Stimulated activated naive B cell treated with anti-CD40 and anti-IgM and Interleukin-4, amounts not matched to agents 10 μg/mL and 1 μg/mL and 100 μg/mL, for 72 hours (primary cell): ENCODE measurements around the gene PRRT4.

ENCODE experiments used
- ATAC-seq, 2 donors: fragments of 150-1000 bp; cut with Tn5 transposase; replicated peaks; 2 replicates each; pipeline ENCODE4 v1.10.0; 2021; ENCODE audit warnings: moderate library complexity in 1 of 2
- DNase-seq: peaks from one replicate; pipeline ENCODE4 v3.0.0; 2021
- H3K27ac Mint-ChIP-seq: one replicate; pipeline ENCODE4 v1.8.0; 2022; ENCODE audit warnings: mild to moderate bottlenecking, mixed read lengths
- H3K27me3 Mint-ChIP-seq, 2 donors: one replicate each; pipeline ENCODE4 v1.8.0; 2022; ENCODE audit warnings: mixed read lengths in 2 of 2
- H3K36me3 Mint-ChIP-seq, 2 donors: one replicate each; pipeline ENCODE4 v1.8.0; 2022; ENCODE audit warnings: mixed read lengths in 2 of 2, mild to moderate bottlenecking in 1 of 2
- H3K4me1 Mint-ChIP-seq, 2 donors: one replicate each; pipeline ENCODE4 v1.8.0; 2022; ENCODE audit warnings: mixed read lengths in 2 of 2, mild to moderate bottlenecking in 1 of 2
- H3K4me3 Mint-ChIP-seq, 2 donors: one replicate each; pipeline ENCODE4 v1.8.0; 2022; ENCODE audit warnings: mild to moderate bottlenecking in 2 of 2, mixed read lengths in 2 of 2, moderate library complexity in 1 of 2
- H3K9me3 Mint-ChIP-seq, 2 donors: one replicate each; pipeline ENCODE4 v1.8.0; 2022; ENCODE audit warnings: mixed read lengths in 2 of 2, mild to moderate bottlenecking in 1 of 2

PRRT4 gene

DNA sequence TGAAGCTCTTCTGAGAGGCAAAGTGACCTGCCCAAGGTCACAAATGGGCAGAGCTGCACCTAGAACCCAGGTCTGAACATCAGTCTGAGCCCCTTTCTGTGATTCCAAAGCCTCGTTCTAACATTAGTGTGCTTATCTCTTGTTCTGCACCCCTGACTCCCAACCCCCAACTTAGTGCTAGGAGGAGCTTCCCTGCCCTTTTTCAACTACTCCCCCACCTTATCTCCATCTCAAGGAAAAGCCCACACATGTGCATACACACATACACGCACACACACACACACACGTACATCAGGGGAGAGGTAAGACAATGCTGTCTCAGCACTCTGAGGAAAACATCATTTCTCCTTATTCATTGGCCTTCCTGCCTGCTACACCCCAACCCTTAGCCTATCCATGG is 8.3 kb downstream of the PRRT4 start:
- Mint-ChIP-seq H3K36me3 (no peaks in the 10 kb centered on the region), H3K27ac (no peak overlapping the region), H3K4me3 (no peak overlapping the region), H3K9me3 (no peaks in the 10 kb centered on the region), H3K4me1 (no peaks in the 10 kb centered on the region), H3K27me3 (peaks cover 40 to 63% of the 10 kb centered on the region in 2 donors)
- no peak for ATAC-seq
- DNase-seq: no peak

DNA sequence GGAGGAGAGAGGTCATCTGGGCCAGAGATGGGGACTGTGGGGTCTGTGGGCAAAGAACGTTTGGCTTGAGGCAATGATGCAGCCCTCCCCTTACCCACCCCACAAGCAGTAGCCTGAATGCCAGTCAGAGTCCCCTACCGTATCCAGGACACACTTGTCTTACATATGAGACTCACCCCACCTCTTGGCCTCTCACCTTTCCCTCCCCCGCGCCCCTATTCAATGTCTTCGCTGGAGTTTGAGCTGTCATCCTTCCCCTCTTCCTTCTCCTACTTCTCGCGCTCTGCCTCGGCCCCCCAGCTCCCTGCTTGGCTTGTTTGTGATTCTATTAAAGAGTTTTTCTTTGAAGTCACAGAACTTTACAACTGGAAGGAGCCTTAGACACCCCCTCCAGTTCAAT is 8.9 kb downstream of the PRRT4 start:
- Mint-ChIP-seq H3K36me3 (no peaks in the 10 kb centered on the region), H3K27me3 (peaks cover 41 to 68% of the 10 kb centered on the region in 2 donors), H3K4me3 (peak overlapping the region in 1 of 2 donors; percentile 51), H3K27ac (no peak overlapping the region), H3K9me3 (no peaks in the 10 kb centered on the region), H3K4me1 (no peaks in the 10 kb centered on the region)
- ATAC-seq (no peak), DNase-seq (no peak)

DNA sequence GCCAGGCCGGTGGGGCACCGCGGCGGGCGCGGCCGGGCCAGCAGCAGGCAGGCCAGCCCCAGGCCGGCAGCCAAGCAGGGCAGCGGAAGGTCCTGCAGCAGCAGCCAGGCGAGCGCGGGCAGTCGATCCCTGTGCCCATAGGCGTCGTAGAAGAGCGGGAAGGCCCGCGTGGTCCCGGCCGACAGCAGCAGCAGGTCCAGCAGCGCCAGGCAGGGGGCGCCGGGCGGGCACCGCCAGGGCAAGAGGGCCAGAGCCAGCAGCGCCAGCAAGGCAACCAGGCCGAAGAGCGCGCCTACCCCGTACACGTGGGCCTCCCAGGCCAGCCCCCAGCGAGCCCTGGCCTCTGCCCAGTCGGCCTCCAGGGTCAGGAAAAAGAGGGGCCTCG is 9.3 kb downstream of the PRRT4 start:
- no peaks in the 10 kb centered on the region for H3K4me1 Mint-ChIP-seq
- DNase-seq: no peak
- no peak overlapping the region for H3K27ac Mint-ChIP-seq
- peaks cover 45 to 68% of the 10 kb centered on the region in 2 donors for H3K27me3 Mint-ChIP-seq
- H3K4me3 Mint-ChIP-seq: no peak overlapping the region
- no peaks in the 10 kb centered on the region for H3K36me3 Mint-ChIP-seq
- no peaks in the 10 kb centered on the region for H3K9me3 Mint-ChIP-seq
- ATAC-seq: peak; percentile 47 to 53

DNA sequence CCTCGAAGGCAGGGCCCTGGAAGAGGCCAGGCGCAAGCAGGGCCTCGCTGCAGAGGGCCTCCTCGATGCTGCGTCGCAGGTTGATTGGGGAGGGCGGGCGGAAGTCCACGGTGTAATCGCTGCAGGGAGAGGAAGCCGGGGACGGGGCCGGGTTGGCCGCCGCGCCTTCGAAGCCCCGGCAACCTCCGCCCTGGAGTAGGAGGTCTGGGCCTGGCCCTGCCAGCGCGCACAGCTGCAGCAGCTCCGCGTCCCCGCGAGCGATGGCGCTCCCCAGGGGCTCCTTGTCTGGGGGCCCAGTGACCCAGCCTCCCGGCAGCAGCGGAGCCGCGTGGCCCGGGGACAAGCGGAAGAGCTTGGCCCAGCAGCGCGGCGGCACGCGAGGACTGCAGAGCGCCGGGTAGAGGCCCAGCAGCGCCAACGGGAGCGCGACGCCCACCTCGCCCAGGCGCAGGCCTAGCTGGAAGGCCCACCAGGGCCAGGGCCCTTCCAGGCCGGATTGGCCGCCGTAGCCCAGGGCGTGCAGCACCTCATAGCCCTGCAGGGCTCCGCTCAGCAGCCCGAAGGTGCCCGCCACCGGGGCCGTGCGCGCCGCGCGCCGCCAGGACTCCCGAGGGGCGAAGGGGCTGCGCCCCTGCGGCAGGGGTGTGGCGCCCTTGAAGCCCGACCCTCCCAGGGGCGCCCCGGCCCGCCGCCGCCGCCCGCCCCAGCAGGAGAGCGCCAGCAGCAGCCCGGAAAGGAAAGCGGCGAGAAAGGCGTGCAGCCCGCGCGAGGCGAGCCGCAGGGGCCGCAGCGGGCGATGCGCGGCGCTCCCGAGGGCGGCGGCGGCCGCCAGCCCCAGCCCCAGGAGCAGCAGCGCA is 10.0 kb downstream of the PRRT4 start:
- Mint-ChIP-seq H3K4me1 (no peaks in the 10 kb centered on the region), H3K4me3 (peak overlapping the region in 1 of 2 donors; percentile 42), H3K27me3 (peaks cover 45 to 67% of the 10 kb centered on the region in 2 donors), H3K9me3 (no peaks in the 10 kb centered on the region), H3K36me3 (no peaks in the 10 kb centered on the region), H3K27ac (no peak overlapping the region)
- DNase-seq (no peak), ATAC-seq (peak; percentile 50)

DNA sequence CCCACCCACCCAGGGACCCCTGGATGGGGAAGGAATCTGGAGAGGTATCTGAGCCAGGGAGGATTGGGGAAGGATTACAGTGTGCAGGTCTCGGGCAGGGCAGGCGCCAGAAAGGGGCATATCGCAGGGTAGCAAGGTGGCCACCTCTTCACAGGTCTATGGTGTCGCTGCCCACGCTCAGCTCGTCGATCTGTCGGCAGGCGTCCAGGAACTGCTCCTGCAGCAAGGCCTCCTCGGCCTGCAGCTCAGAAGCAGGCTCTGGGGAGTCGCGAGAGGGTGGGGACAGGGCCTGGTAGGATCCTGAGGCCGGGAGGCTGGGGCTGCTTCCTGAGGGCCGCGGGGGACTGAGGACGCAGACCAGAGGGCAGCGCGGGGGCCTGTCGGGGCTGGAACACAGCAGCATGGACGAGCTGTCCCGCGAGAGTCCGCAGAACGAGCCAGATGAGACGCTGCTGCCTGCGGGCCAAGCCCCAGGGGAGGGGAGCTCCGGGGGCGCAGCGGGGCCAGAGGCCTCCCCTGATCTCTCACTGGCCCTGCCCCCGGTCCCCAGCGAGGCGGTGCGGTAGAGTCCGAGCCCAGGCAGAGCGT is 10.7 kb downstream of the PRRT4 start:
- H3K9me3 Mint-ChIP-seq: no peaks in the 10 kb centered on the region
- H3K27ac Mint-ChIP-seq: no peak overlapping the region
- no peaks in the 10 kb centered on the region for H3K36me3 Mint-ChIP-seq
- ATAC-seq (no peak), DNase-seq (no peak)
- H3K4me1 Mint-ChIP-seq: no peaks in the 10 kb centered on the region
- peaks cover 43 to 66% of the 10 kb centered on the region in 2 donors for H3K27me3 Mint-ChIP-seq
- H3K4me3 Mint-ChIP-seq: peak overlapping the region in 1 of 2 donors; percentile 42

DNA sequence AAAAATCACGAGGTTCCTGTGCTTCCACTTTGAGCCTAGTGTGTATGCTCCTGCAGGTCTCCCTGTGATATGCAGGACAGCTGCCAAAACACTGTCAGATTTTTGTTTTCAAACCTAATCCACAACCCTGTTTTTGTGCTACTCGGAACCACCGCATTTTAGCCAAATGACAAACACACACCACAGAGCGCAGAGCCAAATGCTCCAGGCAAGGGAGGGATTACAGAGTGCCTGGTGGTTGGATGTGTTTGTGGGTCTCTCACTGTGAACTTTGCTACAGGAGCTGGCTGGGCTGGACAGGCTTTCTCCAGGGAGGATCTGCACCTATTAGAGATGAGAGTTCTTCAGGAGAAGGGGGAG is 12.0 kb downstream of the PRRT4 start:
- Mint-ChIP-seq H3K4me1 (no peaks in the 10 kb centered on the region), H3K9me3 (no peaks in the 10 kb centered on the region), H3K4me3 (no peak overlapping the region), H3K27ac (no peak overlapping the region), H3K36me3 (no peaks in the 10 kb centered on the region), H3K27me3 (peaks cover 40 to 58% of the 10 kb centered on the region in 2 donors)
- ATAC-seq (no peak), DNase-seq (no peak)

DNA sequence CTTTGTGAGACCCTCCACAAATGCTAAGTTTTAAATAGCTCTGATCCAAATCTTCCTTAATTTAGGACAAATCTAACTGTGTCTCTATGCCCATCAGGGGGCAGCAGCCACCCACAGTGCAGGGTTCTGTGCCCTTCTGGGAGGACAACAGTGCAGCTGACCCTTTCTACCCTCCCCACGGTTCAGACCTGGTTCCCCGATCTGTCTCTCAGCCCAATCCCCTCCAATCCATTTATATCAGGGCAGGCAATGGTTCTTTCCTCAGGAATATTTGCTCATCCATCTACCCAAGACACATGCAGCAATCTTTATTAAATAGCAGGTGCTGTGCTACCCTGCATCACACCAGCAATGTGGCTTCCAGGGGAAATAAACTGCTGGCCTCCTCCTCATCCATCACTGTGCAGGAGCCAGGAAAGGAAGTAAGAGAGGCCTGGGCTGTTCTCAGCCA is 13.8 kb downstream of the PRRT4 start:
- peaks cover 0 to 2% of the 10 kb centered on the region in 2 donors for H3K36me3 Mint-ChIP-seq
- H3K4me3 Mint-ChIP-seq: no peak overlapping the region
- H3K4me1 Mint-ChIP-seq: peaks cover 3 to 4% of the 10 kb centered on the region in 2 donors
- ATAC-seq (no peak), DNase-seq (no peak)
- no peak overlapping the region for H3K27ac Mint-ChIP-seq
- no peaks in the 10 kb centered on the region for H3K9me3 Mint-ChIP-seq
- peaks cover 26 to 42% of the 10 kb centered on the region in 2 donors for H3K27me3 Mint-ChIP-seq

DNA sequence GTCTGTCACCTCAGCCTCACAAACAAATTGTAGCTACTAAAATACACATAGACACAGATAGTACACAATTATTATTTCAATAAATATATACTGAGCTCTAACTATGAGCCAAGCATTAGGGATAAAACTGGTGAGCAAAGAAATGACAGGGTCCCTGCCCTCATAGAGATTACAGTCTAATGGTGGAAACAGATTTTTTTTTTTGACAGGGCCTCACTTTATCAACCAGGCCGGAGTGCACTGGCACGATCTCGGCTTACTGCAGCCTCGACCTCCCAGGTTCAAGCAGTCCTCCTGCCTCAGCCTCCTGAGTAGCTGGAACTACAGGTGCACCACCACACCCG is 17.1 kb downstream of the PRRT4 start:
- no peak for DNase-seq
- H3K4me1 Mint-ChIP-seq: peaks cover 9 to 22% of the 10 kb centered on the region in 2 donors
- H3K9me3 Mint-ChIP-seq: no peaks in the 10 kb centered on the region
- H3K27ac Mint-ChIP-seq: no peak overlapping the region
- H3K4me3 Mint-ChIP-seq: peak overlapping the region in 1 of 2 donors; percentile 62
- peaks cover 0 to 11% of the 10 kb centered on the region in 2 donors for H3K36me3 Mint-ChIP-seq
- peaks cover 14 to 22% of the 10 kb centered on the region in 2 donors for H3K27me3 Mint-ChIP-seq
- ATAC-seq: no peak

DNA sequence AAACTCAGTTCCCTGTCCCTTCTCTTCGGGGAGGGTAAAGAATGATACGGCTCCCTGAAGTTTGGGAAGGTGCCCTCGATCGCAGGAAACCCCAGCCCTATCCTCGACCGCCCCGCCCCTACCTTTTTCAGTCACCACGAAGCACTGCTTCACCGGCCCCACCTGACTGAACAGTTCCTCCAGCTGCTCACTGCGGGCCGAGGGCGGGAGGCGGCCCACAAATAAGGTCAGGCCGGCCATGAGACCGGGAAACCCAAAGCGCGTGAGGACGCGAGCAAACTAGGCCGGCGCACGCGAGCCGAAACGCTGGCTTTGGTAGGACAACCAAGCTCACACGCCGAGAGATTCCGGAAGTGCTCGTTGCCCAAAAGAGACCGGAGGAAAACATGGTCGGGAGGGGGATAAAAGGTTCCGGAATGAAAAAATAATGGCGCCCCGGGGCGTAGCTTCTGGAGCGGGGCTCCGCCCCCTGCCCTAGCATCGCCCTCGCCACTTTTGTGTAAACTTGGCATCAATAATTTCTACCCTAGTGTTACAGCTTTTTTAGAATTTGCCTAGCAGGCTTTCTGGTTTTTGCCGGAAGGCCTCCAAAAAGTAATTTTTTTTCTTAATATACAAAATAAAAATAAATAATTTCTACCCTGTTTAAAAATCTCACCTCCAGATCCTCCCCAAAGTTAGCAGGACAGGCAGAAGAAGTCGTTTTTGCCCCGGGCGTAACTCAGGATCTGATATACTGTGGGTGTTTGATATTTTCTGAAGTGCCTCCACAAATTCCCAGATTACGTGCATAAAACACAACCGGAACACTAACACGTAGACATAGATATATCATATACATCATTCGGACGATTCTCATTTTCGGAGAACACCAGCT is 17.7 kb downstream of the PRRT4 start, which contains the start of gene RBM28:
RBM28 (minus strand) TSS at position 355 of the 877 bp plus-strand sequence; CDS start at position 240, 115 bp downstream.
- DNase-seq (peak; percentile 89), ATAC-seq (peak; percentile 94 to 96)
- H3K27ac Mint-ChIP-seq: peak within 1 kb of the TSS; percentile 98
- peaks cover 10 to 16% of the 10 kb centered on the region in 2 donors for H3K27me3 Mint-ChIP-seq
- H3K4me3 Mint-ChIP-seq: peak within 1 kb of the TSS; percentile 91 to 97
- H3K9me3 Mint-ChIP-seq: no peaks in the 10 kb centered on the region
- H3K36me3 Mint-ChIP-seq: peaks cover 0 to 12% of the 10 kb centered on the region in 2 donors
- peaks cover 9 to 22% of the 10 kb centered on the region in 2 donors for H3K4me1 Mint-ChIP-seq

DNA sequence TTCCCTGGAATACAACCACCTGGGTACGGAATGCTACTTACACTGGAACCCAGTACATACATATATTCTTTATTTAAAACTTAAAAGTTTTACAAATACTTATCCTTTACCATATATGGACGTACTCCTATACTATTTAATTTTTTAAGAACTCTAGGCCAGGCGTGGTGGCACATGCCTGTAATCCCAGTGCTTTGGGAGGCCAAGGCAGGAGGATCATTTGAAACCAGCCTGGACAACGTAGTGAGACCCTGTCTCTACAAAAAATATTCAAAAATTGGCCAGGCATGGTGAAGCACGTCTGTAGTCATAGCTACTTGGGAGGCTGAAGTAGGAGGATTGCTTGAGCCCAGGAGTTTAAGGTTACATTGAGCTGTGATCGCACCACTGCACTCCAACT is 19.8 kb downstream of the PRRT4 start:
- H3K27me3 Mint-ChIP-seq: no peaks in the 10 kb centered on the region
- DNase-seq: no peak
- no peak for ATAC-seq
- H3K9me3 Mint-ChIP-seq: no peaks in the 10 kb centered on the region
- no peak overlapping the region for H3K4me3 Mint-ChIP-seq
- no peak overlapping the region for H3K27ac Mint-ChIP-seq
- peaks cover 2 to 29% of the 10 kb centered on the region in 2 donors for H3K36me3 Mint-ChIP-seq
- peaks cover 9 to 22% of the 10 kb centered on the region in 2 donors for H3K4me1 Mint-ChIP-seq

DNA sequence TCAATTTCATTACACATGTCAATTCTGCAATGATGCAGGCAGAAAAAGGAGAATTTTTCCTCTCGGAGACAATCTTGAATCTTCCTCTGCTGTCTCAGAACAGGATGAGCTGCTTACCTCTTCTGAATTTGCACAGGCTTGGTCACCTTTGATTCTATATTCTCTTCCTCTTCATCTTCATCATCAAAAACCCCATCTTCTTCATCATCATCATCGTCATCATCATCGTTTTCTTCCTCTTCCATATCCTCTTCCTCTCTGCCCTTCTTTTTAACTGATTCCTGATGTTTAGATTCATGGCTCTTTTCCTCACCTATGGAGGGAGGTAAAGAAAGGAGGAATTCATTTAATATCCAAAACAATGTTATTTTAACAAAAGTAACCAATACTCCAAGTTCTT is 25.8 kb downstream of the PRRT4 start:
- H3K27ac Mint-ChIP-seq: no peak overlapping the region
- H3K36me3 Mint-ChIP-seq: peaks cover 25 to 55% of the 10 kb centered on the region in 2 donors
- DNase-seq (no peak), ATAC-seq (no peak)
- H3K27me3 Mint-ChIP-seq: no peaks in the 10 kb centered on the region
- H3K9me3 Mint-ChIP-seq: no peaks in the 10 kb centered on the region
- H3K4me3 Mint-ChIP-seq: no peak overlapping the region
- no peaks in the 10 kb centered on the region for H3K4me1 Mint-ChIP-seq

DNA sequence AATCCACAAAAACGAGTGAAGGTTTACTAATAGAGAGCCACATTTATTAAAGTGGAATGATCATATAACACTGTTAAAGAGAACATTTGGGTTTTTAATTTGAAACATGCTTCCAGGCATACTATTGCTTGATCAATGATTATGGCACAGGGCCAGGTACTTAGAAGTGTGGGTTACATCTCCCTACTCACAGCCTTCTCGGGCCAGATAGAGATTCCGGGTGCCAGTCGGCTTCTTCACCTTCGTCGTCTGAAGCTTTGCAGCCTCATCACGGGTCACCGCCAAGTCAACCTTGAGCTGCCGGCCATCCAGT is 37.2 kb downstream of the PRRT4 start:
- H3K27ac Mint-ChIP-seq: no peak overlapping the region
- DNase-seq (no peak), ATAC-seq (no peak)
- H3K4me1 Mint-ChIP-seq: peaks cover 0 to 5% of the 10 kb centered on the region in 2 donors
- H3K36me3 Mint-ChIP-seq: peaks cover 38 to 58% of the 10 kb centered on the region in 2 donors
- H3K4me3 Mint-ChIP-seq: no peak overlapping the region
- no peaks in the 10 kb centered on the region for H3K27me3 Mint-ChIP-seq
- no peaks in the 10 kb centered on the region for H3K9me3 Mint-ChIP-seq

DNA sequence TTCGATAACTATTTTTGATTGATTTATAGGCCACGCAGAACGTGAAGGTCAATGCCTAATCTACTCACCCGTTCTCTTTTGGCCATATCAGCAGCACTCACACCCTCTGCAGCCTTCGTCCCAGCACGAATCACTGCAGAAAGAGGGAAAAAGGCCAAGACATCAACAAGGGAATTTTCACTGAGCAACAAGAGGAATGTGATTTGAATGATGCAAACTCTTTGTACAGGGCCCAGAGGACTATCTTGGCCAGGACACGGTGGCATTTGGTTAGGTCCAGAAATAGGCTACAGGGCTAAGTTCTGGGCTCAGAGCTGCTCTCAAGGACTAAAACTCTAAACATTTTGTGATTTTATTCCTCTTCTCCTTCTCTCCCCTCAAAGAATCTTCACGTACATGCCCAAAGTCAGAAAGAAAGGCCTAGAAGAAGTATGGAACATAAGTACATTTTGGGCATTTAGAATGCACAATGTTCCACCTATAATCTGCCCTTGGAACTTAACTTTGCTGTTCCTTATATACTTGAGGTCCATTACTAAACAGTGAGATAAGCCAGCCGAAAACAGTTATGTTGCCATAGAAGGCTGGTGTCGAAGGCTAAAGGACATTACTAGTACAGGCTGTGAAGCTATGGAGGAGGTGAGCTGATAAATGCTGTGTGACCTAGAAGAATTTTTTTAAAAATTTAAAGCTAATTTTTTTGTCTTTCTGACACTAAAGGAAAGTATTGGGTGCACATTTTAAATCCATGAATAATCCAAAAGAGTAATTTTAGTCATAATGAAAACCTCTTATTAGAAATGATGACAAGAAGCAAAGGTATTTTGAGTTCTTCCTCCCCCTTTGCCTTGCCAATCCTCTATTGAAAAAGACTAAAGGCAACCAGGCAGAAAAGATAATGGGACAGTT is 37.8 kb downstream of the PRRT4 start:
- no peak overlapping the region for H3K4me3 Mint-ChIP-seq
- ATAC-seq: no peak
- no peaks in the 10 kb centered on the region for H3K9me3 Mint-ChIP-seq
- DNase-seq: no peak
- no peak overlapping the region for H3K27ac Mint-ChIP-seq
- H3K27me3 Mint-ChIP-seq: no peaks in the 10 kb centered on the region
- H3K36me3 Mint-ChIP-seq: peaks cover 41 to 64% of the 10 kb centered on the region in 2 donors
- H3K4me1 Mint-ChIP-seq: peaks cover 0 to 5% of the 10 kb centered on the region in 2 donors
